Thyroid gland (tissue), 4 donors: ENCODE data around the gene ZBTB16. TPM values are rescaled to one million over a fixed set of nuclear protein-coding genes. Genes with fewer than 3 reads are reported as not detected.

Experiments used
- DNase-seq, 2 donors: peaks; one replicate each; pipeline ENCODE4 v3.0.0-alpha.2; 2019
- H3K27ac ChIP-seq, 3 donors: fragments of 200-600 bp; sonication (generic); 1 replicate in 2 of 3; 2 replicates in 1 of 3; pipeline ENCODE4 v1.5.1; 2016 to 2019; ENCODE audit warnings: mild to moderate bottlenecking in 1 of 3, moderate library complexity in 1 of 3
- H3K27me3 ChIP-seq: fragments of 200-600 bp; sonication (generic); one replicate; pipeline ENCODE4 v1.5.1; 2019
- H3K36me3 ChIP-seq, 2 donors: fragments of 200-600 bp; sonication (generic); one replicate each; pipeline ENCODE4 v1.5.1; 2016 to 2019
- H3K4me1 ChIP-seq, 2 donors: fragments of 200-600 bp; sonication (generic); one replicate each; pipeline ENCODE4 v1.5.1; 2017 to 2019
- H3K4me3 ChIP-seq, 3 donors: fragments of 200-600 bp; sonication (generic); replicated peaks in 1 of 3; 1 replicate in 2 of 3; 2 replicates in 1 of 3; pipeline ENCODE4 v1.5.1; 2016; ENCODE audit warnings: mild to moderate bottlenecking in 1 of 3
- H3K9me3 ChIP-seq: fragments of 200-600 bp; sonication (generic); one replicate; pipeline ENCODE4 v1.5.1; 2017
- CTCF ChIP-seq, 6 experiments: fragments of 200-600 bp in 3 of 6; fragments of 450-650 bp in 3 of 6; sonication (generic) in 3 of 6; IDR thresholded peaks; one replicate each; pipeline ENCODE4 v1.5.1; 2016 to 2019; ENCODE audit warnings: antibody characterized with exemption in 6 of 6, mild to moderate bottlenecking in 2 of 6, inconsistent platforms in 1 of 6, moderate library complexity in 1 of 6
- POLR2A ChIP-seq, 2 donors: fragments of 450-650 bp; IDR thresholded peaks; one replicate each; pipeline ENCODE4 v1.6.1; 2017; ENCODE audit warnings: antibody characterized with exemption in 2 of 2, mild to moderate bottlenecking in 2 of 2, moderate library complexity in 1 of 2
- WGBS, 2 donors: methylation state at CpG; one replicate each; pipeline ENCODE4 v1.1.5; 2017; 5-methylcytosine and 5-hydroxymethylcytosine counted together
- intact Hi-C: fragments of 100-400 bp; cut with DNase I; formaldehyde crosslinking; loops from one replicate; pipeline ENCODE4 v1.15.1; 2023
- total RNA-seq, 4 donors: library from RNA; depleted of rRNA; stranded (reverse); fragments of >200 nt; gene quantifications; one replicate each; pipeline ENCODE4 v1.2.3, GENCODE V29; 2016

ZBTB16 gene
- total RNA-seq, 4 donors from 2014 or later, result 157 to 385 (median 177) TPM

- 75 to 84% methylated on average over 21 to 24 of the region's 24 CpGs for WGBS, 2 donors
- Histone ChIP-seq H3K4me3 (no peak overlapping the region), H3K27ac (no peak overlapping the region), H3K27me3 (no peaks in the 10 kb centered on the region), H3K9me3 (no peaks in the 10 kb centered on the region), H3K36me3 (peaks cover 4 to 17% of the 10 kb centered on the region in 2 donors), H3K4me1 (peaks cover 11 to 23% of the 10 kb centered on the region in 2 donors)
- no peak for DNase-seq
- TF ChIP-seq CTCF (IDR thresholded peaks at IDR 0.05), result no peak
- TF ChIP-seq POLR2A (IDR thresholded peaks at IDR 0.05), result no peak
- intact Hi-C loops, result no loop called here
Observed at GRCh38 chr11:114228435-114229411, 169.2 kb downstream of the ZBTB16 start.

- no peak overlapping the region for H3K4me3 ChIP-seq
- no peak for DNase-seq
- no peak overlapping the region for H3K27ac ChIP-seq
- TF ChIP-seq POLR2A (IDR thresholded peaks at IDR 0.05) (no peak), CTCF (IDR thresholded peaks at IDR 0.05) (no peak)
- H3K4me1 ChIP-seq, result peaks cover 18 to 24% of the 10 kb centered on the region in 2 donors
- H3K36me3 ChIP-seq, result peaks cover 4 to 13% of the 10 kb centered on the region in 2 donors
- no peaks in the 10 kb centered on the region for H3K9me3 ChIP-seq
- intact Hi-C loops, result no loop called here
- 87 to 92% methylated on average over 15 of the region's 15 CpGs for WGBS, 2 donors
- no peaks in the 10 kb centered on the region for H3K27me3 ChIP-seq
Observed at GRCh38 chr11:114230031-114230704, 170.7 kb downstream of the ZBTB16 start.

- Histone ChIP-seq H3K27ac (no peak overlapping the region), H3K4me3 (no peak overlapping the region), H3K4me1 (peaks cover 32 to 43% of the 10 kb centered on the region in 2 donors), H3K27me3 (no peaks in the 10 kb centered on the region), H3K36me3 (peaks cover 0 to 1% of the 10 kb centered on the region in 2 donors), H3K9me3 (no peaks in the 10 kb centered on the region)
- no peak for TF ChIP-seq CTCF (IDR thresholded peaks at IDR 0.05)
- DNase-seq, result peak in 1 of 2 donors; percentile 24
- intact Hi-C loops, result no loop called here
- 83 to 89% methylated on average over 13 to 17 of the region's 18 CpGs for WGBS, 2 donors
Observed at GRCh38 chr11:114232400-114233059, 173.0 kb downstream of the ZBTB16 start.

DNA sequence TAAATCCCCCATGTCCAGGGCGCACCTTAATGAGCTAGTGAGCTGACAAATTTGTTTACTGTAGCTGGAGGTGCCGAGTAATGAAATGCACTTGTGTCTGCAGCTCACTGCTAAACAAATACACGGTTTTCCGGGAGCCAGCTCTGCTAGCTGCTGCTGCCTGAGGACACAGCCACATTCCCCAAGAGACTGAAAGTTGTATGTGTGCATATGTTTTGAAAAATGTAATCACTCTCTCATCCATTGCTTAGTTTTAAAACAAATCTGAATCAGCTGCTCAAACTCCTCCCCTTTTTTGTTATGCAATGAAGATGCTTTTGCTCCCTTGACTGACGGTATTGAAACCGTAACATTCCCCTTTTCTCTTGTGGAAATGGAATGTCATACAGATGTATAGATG, 174.2 kb downstream of the ZBTB16 start:
- no peak for TF ChIP-seq POLR2A (IDR thresholded peaks at IDR 0.05)
- TF ChIP-seq CTCF (IDR thresholded peaks at IDR 0.05), result no peak
- H3K9me3 ChIP-seq, result no peaks in the 10 kb centered on the region
- H3K4me3 ChIP-seq, result no peak overlapping the region
- H3K36me3 ChIP-seq, result peaks cover 0 to 4% of the 10 kb centered on the region in 2 donors
- peak in 1 of 2 donors; percentile 32 for DNase-seq
- intact Hi-C loops, result no loop called here
- H3K4me1 ChIP-seq, result peaks cover 35 to 56% of the 10 kb centered on the region in 2 donors
- 53 to 66% methylated on average over 6 of the region's 6 CpGs for WGBS, 2 donors
- H3K27ac ChIP-seq, result no peak overlapping the region
- no peaks in the 10 kb centered on the region for H3K27me3 ChIP-seq
